ENCODE results near the gene FERMT3.

Gene FERMT3

DNA sequence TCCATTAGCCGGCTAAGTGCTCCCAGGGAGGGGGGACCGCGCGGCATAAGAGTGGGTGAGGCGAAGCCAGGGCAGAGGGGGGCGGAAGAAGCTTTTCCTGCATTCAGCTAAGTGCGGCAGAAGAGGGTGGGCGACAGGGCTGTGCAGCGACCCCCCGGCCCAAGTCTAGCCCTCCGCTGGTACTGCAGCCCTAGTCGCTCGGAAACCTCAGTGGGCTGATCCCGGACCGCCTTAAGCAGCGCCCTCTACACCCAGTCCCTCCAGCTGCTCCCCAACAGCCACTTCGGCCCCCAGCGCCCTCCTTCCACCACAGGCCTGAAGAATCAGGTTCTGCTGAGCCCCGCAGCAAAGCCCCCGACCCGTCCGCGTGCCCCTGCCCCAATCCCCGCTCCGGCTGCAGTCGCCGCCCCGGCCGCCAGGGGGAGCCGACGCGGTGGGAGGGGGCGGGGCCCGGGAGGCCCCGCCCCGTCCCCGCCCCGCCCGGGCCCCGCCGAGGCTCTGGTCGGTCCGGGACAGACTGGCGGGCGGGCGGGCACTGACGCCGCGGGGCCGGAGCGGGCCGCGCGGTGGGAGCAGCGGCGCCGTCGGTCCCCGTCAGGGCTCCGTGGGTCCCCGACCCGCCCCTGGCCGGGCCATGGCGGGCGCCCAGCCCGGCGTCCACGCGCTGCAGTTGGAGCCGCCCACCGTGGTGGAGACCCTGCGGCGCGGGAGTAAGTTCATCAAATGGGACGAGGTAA lies 44.7 kb downstream of the FERMT3 start, which contains the start of gene PLCB3:
Gene PLCB3 (plus strand): TSS at position 515 of the 737 bp plus-strand sequence. CDS start 120 bp downstream, at position 635.
- DNase-seq: no peak

DNA sequence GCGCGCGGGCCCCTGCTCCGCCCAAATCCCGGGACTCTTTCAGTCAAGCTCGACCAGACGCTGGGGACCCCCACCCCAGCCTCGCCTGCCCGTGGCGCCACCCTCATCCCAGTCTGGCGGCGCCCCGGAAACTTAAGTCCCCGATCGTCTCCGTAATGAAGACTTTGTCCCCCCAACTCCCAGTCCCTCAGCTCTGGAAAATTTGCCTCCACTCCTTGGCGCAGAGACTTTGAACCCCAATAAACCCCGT lies 45.2 kb downstream of the FERMT3 start:
- DNase-seq: no peak

DNA sequence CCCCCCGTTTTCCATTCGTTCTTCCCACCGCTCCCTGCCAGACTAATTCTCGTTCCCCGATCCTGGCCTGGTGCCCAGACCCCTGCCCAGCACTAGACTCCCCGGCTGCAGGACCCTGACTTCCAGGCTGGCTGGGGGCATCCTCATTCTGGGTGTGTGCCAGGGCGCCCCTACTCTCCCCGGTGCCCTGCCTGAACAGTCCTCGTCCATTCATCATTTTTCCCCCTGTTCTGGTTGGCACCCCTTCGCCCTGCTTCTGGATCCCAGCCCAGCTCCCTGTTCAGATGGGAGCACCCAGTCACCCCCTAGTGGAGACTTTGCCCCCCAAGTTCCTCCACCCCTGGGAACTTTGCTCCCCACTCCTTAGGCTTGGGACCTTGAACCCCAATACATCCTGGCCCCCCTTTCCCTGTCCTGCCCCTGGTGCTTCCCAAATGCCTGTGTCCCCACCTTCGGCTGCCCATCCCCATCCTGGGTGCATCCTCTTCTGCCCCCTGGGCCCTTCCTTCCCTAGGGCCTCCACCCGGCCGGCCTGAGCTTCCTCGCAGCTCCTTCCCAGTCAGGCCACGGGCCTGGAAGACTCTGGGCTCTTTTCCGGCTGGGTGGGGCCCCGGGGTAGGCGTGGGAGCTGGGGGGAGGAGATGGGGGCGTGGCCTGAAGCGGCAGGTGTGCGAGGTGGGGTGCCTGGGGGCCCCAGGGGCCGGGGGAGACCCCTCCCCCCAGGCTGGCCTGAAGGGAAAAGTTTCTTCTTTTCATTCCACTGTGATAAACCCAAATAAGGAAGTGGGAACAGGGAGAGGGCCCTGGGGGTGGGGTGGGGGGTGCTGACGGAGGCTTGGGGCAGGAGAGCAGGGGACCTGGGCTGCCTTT lies 45.7 kb downstream of the FERMT3 start:
- DNase-seq: no peak

DNA sequence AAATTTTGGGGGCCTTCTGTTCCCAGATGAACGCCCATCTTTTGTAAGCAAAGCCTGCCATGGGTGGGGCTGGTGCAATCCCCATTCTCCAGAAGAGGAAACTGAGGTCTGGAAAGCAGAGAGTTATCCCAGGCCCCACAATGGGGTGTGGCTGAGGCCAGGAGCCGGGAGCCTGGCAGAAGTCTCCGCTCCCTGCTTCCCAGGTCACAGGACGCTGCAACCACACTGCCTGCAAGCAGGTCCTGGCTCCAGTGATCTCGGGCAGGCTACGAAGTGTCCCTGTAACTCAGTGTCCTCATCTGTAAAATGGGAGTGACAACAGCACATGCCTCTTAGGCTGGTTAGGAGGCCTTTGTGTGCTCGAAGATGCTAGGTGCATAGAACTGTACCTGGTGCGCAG lies 46.5 kb downstream of the FERMT3 start:
- no peak for DNase-seq

DNA sequence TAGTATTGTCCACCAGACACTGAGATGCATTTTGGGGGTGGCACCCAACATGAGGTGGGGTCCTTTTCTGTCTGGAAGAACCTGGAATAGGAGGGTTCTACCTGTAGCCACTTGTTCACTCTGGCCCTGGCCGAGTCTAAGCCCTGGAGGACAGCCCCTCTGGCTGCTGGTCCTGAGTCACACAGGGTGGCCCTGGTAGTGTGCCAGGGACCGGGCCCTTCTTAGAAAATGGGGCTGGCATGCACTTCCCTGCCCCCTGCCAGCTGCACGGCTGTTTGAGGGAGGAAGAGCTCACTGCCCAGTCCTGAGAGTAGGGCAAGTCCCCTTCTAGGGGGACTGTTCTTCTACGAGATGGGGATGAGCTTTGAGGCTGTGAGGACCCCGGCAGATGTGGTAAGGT lies 47.0 kb downstream of the FERMT3 start:
- DNase-seq: no peak

DNA sequence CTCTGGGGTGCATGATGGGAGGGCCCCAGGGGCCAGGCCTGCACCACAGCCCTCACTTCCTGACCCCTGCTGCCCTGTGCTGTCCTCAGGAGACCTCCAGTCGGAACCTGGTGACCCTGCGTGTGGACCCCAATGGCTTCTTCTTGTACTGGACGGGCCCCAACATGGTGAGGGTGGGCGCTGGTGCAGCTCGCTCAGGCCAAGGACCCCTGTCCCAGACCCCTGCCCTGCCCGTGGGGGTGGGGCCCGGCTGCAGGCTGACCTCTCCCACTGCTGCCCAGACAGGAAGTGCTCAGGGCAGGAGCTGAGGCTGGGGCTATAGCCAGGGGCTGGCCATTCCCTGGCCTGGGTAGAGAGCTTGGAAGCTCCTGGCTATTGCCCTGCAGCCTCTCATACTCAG lies 47.8 kb downstream of the FERMT3 start:
- DNase-seq: no peak

DNA sequence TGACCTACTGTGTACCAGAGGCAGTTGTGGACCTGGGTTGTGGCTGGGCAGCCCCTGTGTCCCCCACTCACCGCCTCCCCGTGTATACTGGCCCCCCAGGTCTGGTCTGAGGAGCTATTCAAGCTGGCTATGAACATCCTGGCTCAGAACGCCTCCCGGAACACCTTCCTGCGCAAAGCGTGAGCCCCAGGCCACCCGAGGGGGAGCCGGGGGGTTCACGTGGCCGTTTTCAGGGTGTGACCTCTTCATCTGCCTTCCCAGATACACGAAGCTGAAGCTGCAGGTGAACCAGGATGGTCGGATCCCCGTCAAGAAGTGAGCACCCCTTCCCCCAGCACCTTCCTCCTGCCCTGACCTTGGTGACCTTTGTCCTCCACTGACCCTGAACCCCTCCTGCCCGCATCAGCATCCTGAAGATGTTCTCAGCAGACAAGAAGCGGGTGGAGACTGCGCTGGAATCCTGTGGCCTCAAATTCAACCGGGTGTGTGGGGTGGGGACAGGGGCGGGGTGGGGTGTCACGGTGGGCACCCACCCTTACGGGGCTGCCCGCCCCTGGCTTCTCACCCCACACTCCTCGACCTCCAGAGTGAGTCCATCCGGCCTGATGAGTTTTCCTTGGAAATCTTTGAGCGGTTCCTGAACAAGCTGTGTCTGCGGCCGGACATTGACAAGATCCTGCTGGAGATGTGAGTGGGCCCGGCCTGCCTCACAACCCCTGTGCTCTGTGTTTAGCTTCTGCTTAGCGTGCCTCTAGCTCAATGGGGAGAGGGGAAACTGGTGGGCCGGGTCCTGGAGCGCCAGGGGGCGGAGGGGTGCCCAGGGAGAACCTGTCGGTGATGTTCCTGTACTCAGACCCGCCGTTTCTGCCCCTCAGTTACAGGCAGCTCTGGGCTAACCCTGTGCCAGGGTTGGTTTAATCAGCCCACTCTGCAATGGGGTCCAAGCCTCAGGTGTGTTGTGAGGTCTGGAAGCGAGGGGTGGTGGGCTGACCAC lies 48.9 kb downstream of the FERMT3 start:
- no peak for DNase-seq

DNA sequence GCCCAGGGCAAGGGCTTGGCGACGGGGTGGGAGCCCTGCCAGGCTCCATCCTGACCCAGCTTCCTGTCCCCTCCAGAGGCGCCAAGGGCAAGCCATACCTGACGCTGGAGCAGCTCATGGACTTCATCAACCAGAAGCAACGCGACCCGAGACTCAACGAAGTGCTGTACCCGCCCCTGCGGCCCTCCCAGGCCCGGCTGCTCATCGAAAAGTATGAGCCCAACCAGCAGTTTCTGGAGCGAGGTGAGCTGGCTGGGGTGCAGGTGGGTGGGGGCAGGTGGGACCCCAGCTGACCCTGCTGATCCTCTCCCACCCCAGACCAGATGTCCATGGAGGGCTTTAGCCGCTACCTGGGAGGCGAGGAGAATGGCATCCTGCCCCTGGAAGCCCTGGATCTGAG lies 49.8 kb downstream of the FERMT3 start:
- DNase-seq: no peak

DNA sequence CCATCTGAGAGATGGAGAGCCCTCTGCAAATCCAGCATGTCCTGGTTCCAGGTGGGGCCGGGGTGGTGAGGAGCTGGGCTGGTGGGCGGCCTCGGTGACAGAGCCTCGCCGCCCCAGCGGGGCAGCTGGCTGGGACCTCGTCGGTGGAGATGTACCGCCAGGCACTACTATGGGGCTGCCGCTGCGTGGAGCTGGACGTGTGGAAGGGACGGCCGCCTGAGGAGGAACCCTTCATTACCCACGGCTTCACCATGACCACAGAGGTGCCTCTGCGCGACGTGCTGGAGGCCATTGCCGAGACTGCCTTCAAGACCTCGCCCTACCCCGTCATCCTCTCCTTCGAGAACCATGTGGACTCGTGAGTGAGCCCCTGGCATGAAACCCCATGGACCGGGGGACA lies 51.8 kb downstream of the FERMT3 start:
- no peak for DNase-seq

DNA sequence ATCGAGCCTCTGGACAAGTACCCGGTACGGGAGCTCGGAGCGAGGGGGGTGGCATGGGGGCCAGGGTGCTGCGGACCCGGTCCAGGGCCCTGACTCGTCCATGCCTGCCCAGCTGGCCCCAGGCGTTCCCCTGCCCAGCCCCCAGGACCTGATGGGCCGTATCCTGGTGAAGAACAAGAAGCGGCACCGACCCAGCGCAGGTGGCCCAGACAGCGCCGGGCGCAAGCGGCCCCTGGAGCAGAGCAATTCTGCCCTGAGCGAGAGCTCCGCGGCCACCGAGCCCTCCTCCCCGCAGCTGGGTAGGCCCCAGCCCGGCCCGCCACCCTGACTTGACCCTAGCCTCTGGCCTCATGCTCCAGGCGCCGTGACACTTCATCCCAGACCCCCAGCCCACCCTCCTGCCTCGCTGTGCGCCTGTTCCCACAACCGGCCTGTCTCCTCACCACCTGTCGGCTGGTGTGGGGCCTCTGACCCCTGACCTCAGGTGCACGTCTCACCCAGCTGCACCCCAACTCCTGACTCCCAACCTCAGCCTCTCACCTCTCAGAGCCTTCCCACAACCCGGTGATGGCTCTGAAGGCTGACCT lies 52.5 kb downstream of the FERMT3 start:
- DNase-seq: no peak

DNA sequence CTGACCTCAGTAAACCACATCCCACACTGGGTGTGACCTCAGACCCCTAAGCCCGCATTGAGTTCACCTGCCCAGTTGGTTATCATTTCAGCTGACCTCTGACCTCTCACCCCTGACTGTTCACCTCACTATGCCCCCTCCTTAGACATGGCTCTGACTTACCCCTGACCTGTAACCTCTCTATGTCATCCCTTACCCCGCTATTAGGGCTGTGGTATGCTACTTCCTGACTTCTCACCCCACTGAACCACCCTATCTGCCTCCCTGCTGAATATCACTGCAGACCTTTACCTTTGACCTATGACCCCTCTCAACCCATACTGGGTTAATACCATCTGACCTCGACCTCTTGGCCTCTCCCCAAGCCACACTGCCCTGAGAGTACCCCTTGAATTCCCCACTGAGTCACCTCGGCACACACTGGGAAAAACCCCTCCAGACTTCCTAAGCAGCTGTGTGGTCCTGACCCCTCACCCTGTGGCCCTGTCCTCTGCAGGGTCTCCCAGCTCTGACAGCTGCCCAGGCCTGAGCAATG lies 53.1 kb downstream of the FERMT3 start:
- DNase-seq: no peak

DNA sequence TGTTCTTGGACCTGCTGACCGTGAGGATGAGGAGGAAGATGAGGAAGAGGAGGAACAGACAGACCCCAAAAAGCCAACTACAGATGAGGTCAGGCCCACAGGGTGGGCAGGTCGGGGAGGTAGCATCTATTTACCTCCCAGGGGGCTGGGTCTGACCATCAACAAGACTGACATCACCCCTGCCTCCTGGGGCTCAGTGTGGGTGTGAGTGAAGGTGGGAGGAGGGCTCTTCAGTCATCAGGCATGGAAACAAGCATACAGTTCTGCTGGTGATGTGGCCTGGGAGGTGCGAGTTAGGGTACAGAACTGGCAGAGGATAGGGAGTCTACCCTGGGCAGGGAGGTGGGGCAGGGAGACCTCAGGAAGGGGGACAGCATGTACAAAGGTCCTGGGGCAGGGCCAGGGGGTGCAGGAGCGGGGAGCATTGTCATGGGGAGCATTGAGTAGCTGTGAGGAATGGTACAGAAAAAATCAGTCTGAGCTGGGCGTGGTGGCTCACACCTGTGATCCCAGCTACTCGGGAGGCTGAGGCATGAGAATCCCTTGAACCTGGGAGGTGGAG lies 53.7 kb downstream of the FERMT3 start:
- no peak for DNase-seq

DNA sequence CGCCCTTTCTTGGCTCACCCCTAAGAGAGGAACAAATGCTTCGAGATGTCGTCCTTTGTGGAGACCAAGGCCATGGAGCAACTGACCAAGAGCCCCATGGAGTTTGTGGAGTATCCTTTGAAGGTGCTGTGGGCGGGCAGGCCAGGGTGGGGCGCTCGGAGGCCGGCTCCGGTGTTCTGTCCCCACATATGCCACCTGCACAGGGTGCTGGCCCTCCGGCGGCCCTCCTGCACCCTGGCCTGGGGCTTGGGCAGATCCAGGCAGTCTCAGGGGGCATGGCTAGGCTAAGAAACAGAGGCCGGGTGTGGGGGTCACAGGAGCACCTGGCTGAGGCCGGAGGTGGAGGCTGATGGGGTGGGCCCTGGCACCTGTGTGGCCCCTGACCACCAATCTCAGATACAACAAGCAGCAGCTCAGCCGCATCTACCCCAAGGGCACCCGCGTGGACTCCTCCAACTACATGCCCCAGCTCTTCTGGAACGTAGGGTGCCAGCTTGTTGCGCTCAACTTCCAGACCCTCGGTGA lies 55.1 kb downstream of the FERMT3 start:
- DNase-seq: no peak

DNA sequence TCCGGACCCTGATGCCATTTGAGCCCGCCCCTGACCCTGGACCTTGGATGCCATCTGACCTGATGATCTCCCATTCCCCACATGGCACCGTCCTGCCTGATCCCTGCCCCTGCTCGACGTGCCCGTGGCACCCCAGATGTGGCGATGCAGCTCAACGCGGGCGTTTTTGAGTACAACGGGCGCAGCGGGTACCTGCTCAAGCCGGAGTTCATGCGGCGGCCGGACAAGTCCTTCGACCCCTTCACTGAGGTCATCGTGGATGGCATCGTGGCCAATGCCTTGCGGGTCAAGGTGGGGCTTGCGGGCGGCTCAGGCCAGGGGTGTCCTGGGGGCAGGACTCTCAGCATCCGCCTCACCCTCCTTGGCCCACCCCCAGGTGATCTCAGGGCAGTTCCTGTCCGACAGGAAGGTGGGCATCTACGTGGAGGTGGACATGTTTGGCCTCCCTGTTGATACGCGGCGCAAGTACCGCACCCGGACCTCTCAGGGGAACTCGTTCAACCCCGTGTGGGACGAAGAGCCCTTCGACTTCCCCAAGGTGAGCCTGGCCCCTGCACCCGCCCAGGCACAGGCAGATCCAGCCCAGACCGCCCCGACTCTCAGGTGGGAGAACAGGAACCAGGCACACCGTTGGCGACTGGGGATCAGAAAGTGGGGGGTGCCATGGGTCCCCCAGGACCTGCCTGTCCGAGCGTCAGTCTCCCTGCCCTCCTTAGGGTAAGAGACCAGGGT lies 55.9 kb downstream of the FERMT3 start:
- no peak for DNase-seq

DNA sequence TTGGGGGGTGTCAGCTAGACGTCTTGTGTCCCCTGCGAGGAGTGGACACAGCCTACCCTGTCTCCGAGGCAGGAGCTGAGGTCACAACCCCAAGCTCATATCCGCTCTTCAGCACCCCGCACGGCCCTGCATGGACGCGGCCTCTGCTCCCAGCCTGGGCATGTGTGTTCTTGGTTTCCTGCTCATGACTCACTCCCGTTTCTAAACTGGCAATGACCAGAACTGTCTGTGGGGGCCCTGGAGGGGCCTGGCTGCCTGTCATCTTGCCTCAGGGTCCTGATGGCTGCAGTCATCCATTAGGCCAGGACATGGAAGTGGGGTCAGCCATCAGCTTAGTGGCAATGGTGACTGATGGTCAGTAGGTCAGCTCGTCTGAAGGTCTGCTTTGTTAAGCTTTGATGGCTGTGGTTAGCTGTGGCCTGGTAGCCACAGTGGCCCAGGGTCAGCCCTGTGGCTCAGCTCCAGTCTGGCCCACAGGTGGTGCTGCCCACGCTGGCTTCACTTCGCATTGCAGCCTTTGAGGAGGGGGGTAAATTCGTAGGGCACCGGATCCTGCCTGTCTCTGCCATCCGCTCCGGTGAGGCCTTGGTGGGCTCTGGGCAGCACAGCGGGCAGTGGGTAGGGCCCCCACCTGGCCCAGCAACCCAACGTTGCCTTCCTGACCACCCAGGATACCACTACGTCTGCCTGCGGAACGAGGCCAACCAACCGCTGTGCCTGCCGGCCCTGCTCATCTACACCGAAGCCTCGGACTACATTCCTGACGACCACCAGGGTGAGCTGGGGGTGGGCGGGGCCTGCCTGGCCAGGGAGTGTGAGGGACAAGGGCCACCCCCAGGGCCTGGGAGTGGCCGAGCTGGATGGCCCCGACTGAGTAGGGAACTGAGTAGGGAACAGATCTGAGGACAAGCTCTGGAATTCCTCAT lies 56.8 kb downstream of the FERMT3 start:
- no peak for DNase-seq

DNA sequence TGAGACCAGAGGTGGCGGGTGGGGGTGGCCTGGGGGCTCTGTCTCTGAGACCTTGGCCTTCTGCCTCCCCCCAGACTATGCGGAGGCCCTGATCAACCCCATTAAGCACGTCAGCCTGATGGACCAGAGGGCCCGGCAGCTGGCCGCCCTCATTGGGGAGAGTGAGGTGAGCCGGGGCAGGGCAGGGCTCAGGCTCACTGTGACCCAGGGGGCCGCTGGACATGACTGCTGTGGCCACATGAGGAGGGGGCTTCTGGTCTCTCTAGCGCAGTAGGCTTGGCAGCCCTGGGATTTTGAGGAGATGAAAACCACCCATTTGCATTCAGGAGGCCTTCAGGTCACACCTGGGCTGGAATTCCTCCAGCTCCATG lies 57.4 kb downstream of the FERMT3 start:
- no peak for DNase-seq

DNA sequence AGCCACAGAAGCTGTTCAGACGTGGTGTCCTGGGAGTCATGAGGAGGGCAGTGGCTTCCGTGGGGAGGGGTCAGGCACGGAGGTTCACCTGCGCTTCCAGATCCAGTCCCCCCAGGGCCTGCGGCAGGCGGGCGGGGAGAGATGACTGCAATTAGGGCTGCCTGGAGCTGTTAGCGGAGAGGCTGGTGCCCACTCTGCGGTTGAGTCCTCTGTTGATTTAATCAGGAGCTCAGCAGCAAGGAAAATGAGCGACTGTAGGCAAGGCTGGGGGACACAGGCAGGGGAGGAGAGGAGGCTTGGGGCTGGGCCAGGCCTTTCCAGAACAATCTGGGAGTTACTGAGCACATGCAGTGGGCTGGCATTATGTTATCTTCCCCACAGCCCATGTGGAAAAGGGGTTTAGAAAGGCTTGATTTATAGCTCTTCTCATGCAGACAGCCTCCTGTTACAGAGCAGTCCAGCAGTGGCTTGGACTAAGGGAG lies 57.9 kb downstream of the FERMT3 start:
- DNase-seq: no peak

DNA sequence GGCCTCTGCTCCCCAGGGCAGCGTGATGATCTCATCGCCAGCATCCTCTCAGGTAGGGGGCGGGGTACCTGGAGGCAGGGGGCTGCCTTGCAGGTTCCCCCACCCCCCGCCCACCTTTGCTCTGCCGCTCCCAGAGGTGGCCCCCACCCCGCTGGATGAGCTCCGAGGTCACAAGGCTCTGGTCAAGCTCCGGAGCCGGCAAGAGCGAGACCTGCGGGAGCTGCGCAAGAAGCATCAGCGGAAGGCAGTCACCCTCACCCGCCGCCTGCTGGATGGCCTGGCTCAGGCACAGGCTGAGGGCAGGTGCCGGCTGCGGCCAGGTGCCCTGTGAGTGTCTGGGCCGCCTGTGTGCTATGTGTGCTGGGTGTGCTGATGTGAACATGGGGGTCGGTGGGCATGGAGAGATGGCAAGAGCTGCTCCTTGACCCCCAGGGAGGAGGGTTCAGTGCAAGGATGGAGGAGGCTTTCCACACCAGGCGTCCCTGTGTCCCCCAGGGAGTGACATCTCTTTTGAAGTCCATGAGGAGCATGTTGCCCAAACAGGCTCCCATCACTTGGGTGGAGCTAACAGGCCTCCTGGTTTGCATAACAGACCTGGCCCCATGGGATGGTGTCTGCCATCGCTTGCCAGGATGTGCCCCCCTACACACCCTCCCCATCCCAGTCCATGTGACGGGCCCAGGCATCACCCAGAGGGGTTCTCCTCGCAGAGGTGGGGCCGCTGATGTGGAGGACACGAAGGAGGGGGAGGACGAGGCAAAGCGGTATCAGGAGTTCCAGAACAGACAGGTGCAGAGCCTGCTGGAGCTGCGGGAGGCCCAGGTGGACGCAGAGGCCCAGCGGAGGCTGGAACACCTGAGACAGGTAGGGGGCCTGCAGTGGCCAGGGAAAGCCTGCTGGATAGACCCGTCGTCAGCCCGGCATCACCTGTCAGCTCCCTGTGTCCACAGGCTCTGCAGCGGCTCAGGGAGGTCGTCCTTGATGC lies 58.9 kb downstream of the FERMT3 start:
- no peak for DNase-seq

DNA sequence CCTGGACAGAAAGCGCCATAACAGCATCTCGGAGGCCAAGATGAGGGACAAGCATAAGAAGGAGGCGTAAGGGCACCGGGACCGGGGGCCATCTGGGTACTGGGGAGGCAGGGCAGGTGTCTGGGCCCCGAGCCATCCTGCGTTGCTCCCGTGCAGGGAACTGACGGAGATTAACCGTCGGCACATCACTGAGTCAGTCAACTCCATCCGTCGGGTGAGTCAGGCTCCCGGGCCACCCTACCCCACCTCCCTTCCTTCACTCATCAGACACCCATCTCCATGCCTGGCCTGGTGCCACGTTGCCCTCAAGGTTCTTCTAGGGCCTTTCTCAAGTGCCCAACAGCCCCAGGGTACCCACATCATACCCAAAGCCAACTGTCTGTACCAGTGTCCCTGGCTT lies 59.8 kb downstream of the FERMT3 start:
- DNase-seq: no peak

All from NCI-H524 treated with DMSO at 0.1 percent for 48 hours (cell line).